HG03039 (cell line): ENCODE measurements around the gene DSCAML1.

Experiments used
- ATAC-seq: cut with Tn5 transposase; IDR thresholded peaks from one replicate; pipeline ENCODE4 v1.9.1; 2021; ENCODE audit warnings: mild to moderate bottlenecking, moderate library complexity; ENCODE audit not compliant: unreplicated experiment

The DSCAML1 gene

GRCh38 chr11:117702946-117703598, 93.9 kb downstream of the DSCAML1 start:
- no peak for ATAC-seq

- ATAC-seq, result no peak
Measured at GRCh38 chr11:117701781-117702180, 95.2 kb downstream of the DSCAML1 start.

- ATAC-seq, result no peak
Measured at GRCh38 chr11:117700551-117700950, 96.5 kb downstream of the DSCAML1 start.

DNA sequence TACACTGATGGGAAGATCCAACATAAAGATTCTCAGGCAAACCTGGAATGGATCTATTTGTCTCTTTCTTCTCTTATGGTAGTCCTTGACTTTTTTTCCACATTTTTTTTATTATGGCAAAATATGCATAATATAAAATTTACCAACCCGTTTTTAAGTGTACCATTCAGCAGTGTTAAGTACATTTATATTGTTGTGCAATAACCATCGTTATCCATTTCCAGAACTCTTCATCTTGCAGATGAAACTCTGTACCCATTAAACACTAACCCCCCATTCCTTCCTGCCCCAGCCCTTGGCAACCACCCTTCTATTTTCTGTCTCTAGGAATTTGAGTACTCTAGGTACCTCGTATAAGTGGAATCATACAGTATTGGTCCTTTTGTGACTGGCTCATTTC, 99.7 kb downstream of the DSCAML1 start:
- ATAC-seq, result no peak

GRCh38 chr11:117696540-117696939, 100.5 kb downstream of the DSCAML1 start:
- no peak for ATAC-seq

GRCh38 chr11:117693344-117693743, 103.7 kb downstream of the DSCAML1 start:
- ATAC-seq, result no peak

DNA sequence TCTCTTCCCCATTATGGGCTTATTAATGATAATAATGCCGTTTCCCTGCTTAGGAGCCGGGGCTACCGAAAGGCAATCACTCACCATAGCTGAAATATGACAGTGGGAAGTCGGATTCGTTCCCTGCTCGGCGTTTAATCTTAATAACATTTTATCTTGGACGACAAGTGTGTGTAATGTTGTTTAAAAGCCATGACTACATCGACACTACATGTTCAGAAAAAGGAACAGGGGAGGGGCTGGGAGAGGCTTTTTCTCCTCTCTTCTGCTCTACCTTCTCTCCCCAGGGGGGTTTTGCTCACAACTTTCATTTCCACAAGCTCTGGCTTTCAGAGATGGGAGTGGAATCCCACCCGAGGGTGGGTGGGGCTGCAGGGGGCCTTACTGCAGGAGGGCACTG, 105.5 kb downstream of the DSCAML1 start:
- ATAC-seq, result no peak

DNA sequence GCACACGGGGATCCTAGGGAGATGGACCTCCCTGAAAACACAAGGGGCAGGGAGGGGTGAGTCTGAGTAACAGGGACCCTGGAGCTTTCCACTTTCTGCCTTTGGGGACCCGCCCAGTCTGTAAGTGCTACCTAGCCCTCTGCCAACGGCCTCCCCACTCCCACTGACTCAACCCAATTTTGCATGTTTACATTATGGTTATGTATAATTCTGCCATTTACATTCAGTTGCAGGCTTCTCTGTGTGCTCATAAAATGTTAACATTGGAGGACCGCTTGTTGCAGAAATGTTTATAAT, 105.8 kb downstream of the DSCAML1 start:
- no peak for ATAC-seq

GRCh38 chr11:117690484-117691217, 106.4 kb downstream of the DSCAML1 start:
- ATAC-seq, result no peak

- no peak for ATAC-seq
Measured at GRCh38 chr11:117688255-117688797, 108.7 kb downstream of the DSCAML1 start.

DNA sequence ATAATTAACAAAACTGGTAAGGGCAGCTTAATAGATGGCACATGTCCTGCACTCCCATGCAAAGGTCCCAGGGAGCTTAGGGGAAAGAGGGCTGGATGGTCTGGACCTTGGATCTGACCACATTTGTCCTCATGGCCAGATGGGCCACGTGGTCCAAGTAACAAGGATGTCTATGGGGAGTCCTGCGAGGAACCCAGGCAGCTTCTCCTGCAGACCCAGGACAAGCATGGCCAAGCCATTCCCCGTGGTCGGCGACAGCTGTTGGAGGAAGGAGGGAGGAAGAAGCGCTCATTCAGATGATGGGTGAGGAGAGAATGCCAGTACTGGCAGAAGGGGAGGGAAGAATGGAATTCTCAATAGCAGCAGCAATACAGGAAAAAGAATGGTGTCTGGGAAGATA, 109.2 kb downstream of the DSCAML1 start:
- ATAC-seq, result no peak

DNA sequence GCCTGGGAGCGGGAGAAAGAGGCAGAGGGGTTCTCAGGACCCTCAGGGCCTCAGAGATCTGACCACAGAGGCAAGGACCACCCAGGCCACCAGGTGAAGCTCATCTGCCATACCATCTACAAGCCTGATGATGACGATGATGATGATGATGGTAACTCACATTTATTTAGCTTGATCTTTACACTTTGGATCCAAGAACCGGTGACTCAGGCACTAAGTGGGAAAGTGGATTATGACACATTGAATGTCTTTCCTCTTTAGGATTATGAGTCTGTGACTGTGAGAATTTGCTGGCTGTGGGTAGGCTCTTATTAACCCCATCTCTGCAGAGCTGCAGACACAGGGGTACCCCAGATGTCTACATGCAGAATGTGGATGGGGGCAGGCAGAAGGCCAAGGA, 110.3 kb downstream of the DSCAML1 start:
- no peak for ATAC-seq

- no peak for ATAC-seq
Measured at GRCh38 chr11:117685566-117685965, 111.5 kb downstream of the DSCAML1 start.

GRCh38 chr11:117684731-117685130, 112.3 kb downstream of the DSCAML1 start:
- no peak for ATAC-seq

DNA sequence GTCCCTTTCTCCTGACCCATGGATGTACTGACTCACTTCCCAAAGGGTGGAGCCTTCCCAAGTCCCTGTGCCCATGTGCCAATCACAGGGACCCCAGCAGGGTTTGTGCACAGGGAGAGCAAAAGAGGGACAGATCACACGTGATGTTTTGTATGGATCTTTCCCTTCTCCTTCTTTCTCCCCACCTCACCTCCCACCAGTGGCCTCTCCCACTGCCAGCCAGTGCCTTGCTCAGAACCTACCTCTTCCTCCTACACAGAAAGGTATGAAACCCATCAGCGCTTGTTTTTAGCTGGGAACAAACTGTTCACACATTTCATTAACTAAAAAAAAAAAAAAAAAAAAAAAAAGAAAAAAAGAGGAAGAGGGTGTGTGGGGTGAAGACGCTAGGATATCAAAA, 112.9 kb downstream of the DSCAML1 start:
- no peak for ATAC-seq

- ATAC-seq, result no peak
Measured at GRCh38 chr11:117681438-117681837, 115.6 kb downstream of the DSCAML1 start.

- no peak for ATAC-seq
Measured at GRCh38 chr11:117679461-117679860, 117.6 kb downstream of the DSCAML1 start.

DNA sequence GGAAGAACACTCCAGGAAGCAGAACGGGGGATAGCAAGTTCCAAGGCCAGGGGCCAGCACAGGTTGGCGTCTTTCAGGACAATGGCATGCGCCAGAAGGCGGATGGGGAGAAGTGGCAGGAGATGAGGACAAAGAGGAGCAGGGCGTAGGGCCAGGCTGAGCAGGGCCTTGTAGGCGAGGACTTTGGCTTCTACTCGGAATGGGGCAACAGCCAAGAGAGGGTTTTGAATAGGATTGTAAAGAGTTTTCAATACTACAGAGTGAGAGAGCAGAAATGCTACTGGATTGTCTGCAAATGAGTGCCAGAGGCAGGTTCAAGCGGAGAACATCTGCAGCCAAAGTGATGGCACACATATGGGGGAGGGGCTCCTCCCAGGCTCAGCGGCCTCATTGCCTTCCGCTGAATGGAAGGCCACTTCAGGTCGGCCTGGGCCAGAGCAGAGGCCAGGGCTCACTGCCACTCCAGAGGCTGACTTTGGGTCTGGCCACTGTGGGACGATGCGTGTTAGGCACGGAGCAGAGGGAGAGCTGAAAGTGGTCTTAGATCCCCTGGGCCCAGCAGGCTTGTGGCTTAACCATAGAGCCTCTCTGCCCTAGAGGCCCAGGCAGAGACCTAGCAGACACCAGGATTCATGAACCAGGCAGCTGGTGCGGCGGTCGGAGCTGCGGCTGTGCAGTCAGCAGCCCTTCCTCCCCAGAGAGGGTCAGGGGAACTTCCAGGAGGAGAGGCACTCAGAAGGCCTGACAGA, 118.2 kb downstream of the DSCAML1 start:
- no peak for ATAC-seq

GRCh38 chr11:117677729-117678310, 119.2 kb downstream of the DSCAML1 start:
- ATAC-seq, result no peak

- ATAC-seq, result no peak
Measured at GRCh38 chr11:117676501-117676900, 120.5 kb downstream of the DSCAML1 start.

GRCh38 chr11:117673602-117674001, 123.4 kb downstream of the DSCAML1 start:
- no peak for ATAC-seq
